WTC11 (cell line): ENCODE data around the gene ARHGAP6.

Source experiments
- CBFB ChIP-seq: sonication (generic); formaldehyde crosslinking; IDR thresholded peaks from 2 replicates; pipeline ENCODE4 v1.8.1; 2022; ENCODE audit warnings: mild to moderate bottlenecking, low read depth, missing genetic modification reagents
- ESRRA ChIP-seq: sonication (generic); formaldehyde crosslinking; IDR thresholded peaks from 2 replicates; pipeline ENCODE4 v1.8.1; 2022; ENCODE audit warnings: mild to moderate bottlenecking, missing genetic modification reagents, borderline replicate concordance
- ZNF317 ChIP-seq: sonication (generic); formaldehyde crosslinking; IDR thresholded peaks from 2 replicates; pipeline ENCODE4 v1.8.1; 2023; ENCODE audit warnings: low read depth, mild to moderate bottlenecking, moderate library complexity, missing genetic modification reagents, borderline replicate concordance
- TF ChIP-seq, protein P1 (sequence below): fragments of 200-600 bp; IDR thresholded peaks from 2 replicates; pipeline ENCODE4 v1.8.0; 2022; ENCODE audit warnings: antibody characterized with exemption
- TF ChIP-seq, protein P2 (sequence below): sonication (generic); formaldehyde crosslinking; IDR thresholded peaks from 2 replicates; pipeline ENCODE4 v1.8.0; 2022; ENCODE audit warnings: mild to moderate bottlenecking, missing genetic modification reagents
- TF ChIP-seq, protein P3 (sequence below): sonication (generic); formaldehyde crosslinking; IDR thresholded peaks from 2 replicates; pipeline ENCODE4 v1.8.1; 2022; ENCODE audit warnings: low read depth, missing genetic modification reagents, borderline replicate concordance

DNA sequence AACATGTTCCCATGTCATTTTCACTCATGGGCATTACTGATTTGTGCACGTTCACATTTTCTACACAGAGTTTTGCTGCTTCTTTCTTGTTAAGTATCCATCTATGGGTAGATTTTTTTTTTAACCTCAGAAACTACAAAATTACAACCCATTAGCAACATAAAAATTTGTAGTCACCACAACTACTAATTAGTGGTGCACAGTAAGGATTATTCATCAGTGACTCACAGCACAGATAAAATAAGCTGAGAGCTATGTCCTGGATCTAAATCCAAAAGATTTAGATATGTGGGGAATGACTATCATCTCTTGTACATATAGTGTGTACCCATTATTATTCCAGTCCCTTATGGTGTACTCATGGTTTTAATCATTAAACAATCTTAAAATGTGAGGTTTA is 392.2 kb downstream of the ARHGAP6 start:
- TF ChIP-seq ZNF317 (CRISPR knock-in tag) (no peak), ESRRA (CRISPR knock-in tag) (no peak), CBFB (CRISPR knock-in tag) (no peak)
- TF ChIP-seq, protein P1, sequence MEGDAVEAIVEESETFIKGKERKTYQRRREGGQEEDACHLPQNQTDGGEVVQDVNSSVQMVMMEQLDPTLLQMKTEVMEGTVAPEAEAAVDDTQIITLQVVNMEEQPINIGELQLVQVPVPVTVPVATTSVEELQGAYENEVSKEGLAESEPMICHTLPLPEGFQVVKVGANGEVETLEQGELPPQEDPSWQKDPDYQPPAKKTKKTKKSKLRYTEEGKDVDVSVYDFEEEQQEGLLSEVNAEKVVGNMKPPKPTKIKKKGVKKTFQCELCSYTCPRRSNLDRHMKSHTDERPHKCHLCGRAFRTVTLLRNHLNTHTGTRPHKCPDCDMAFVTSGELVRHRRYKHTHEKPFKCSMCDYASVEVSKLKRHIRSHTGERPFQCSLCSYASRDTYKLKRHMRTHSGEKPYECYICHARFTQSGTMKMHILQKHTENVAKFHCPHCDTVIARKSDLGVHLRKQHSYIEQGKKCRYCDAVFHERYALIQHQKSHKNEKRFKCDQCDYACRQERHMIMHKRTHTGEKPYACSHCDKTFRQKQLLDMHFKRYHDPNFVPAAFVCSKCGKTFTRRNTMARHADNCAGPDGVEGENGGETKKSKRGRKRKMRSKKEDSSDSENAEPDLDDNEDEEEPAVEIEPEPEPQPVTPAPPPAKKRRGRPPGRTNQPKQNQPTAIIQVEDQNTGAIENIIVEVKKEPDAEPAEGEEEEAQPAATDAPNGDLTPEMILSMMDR: no peak
- TF ChIP-seq, protein P2, sequence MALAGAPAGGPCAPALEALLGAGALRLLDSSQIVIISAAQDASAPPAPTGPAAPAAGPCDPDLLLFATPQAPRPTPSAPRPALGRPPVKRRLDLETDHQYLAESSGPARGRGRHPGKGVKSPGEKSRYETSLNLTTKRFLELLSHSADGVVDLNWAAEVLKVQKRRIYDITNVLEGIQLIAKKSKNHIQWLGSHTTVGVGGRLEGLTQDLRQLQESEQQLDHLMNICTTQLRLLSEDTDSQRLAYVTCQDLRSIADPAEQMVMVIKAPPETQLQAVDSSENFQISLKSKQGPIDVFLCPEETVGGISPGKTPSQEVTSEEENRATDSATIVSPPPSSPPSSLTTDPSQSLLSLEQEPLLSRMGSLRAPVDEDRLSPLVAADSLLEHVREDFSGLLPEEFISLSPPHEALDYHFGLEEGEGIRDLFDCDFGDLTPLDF (CRISPR knock-in tag): no peak
- TF ChIP-seq, protein P3, sequence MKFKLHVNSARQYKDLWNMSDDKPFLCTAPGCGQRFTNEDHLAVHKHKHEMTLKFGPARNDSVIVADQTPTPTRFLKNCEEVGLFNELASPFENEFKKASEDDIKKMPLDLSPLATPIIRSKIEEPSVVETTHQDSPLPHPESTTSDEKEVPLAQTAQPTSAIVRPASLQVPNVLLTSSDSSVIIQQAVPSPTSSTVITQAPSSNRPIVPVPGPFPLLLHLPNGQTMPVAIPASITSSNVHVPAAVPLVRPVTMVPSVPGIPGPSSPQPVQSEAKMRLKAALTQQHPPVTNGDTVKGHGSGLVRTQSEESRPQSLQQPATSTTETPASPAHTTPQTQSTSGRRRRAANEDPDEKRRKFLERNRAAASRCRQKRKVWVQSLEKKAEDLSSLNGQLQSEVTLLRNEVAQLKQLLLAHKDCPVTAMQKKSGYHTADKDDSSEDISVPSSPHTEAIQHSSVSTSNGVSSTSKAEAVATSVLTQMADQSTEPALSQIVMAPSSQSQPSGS (CRISPR knock-in tag): no peak
